Thymus (tissue), 11 donors: Measurements from ENCODE around the gene ARMC9. TPM values are rescaled to one million over a fixed set of nuclear protein-coding genes. Genes with fewer than 3 reads are reported as not detected.
"Not testable (repeated sequence)": the region's sequence is repeated elsewhere in the genome, so short reads cannot be mapped to it uniquely, and the experiment has no call there.

Source experiments
- DNase-seq, 9 donors: peaks; one replicate each; pipeline ENCODE4 v3.0.0-alpha.2; 2013; ENCODE audit warnings: low spot score in 9 of 9, low read depth in 6 of 9, missing footprints in 1 of 9
- H3K27ac ChIP-seq, 2 donors: one replicate each; pipeline ENCODE4 v1.5.1; 2013; ENCODE audit warnings: control low read depth in 1 of 2, low read depth in 1 of 2, low read length in 1 of 2, mild to moderate bottlenecking in 1 of 2, moderate library complexity in 1 of 2
- H3K27me3 ChIP-seq, 2 donors: one replicate each; pipeline ENCODE4 v1.5.1; 2013; ENCODE audit warnings: low read length in 1 of 2; ENCODE audit not compliant: control insufficient read depth in 2 of 2, insufficient read depth in 1 of 2
- H3K36me3 ChIP-seq, 2 donors: one replicate each; pipeline ENCODE4 v1.5.1; 2013; ENCODE audit warnings: low read length in 1 of 2, mild to moderate bottlenecking in 1 of 2, moderate library complexity in 1 of 2; ENCODE audit not compliant: control insufficient read depth in 2 of 2, insufficient read depth in 2 of 2
- H3K4me1 ChIP-seq, 2 donors: one replicate each; pipeline ENCODE4 v1.5.1; 2013; ENCODE audit warnings: low read length in 2 of 2; ENCODE audit not compliant: control insufficient read depth in 2 of 2, insufficient read depth in 2 of 2
- H3K4me3 ChIP-seq, 2 donors: one replicate each; pipeline ENCODE4 v1.5.1; 2013; ENCODE audit warnings: low read length in 2 of 2, control low read depth in 1 of 2, mild to moderate bottlenecking in 1 of 2
- H3K9me3 ChIP-seq, 2 donors: one replicate each; pipeline ENCODE4 v1.5.1; 2013; ENCODE audit warnings: low read length in 1 of 2, mild to moderate bottlenecking in 1 of 2; ENCODE audit not compliant: control insufficient read depth in 2 of 2, insufficient read depth in 1 of 2
- WGBS: extraction: QIAGEN DNeasy Blood & Tissue Kit; methylation state at CpG from one replicate; pipeline ENCODE4 v1.1.7; 2013; 5-methylcytosine and 5-hydroxymethylcytosine counted together
- polyA plus RNA-seq: library from polyadenylated mRNA; stranded (reverse); fragments of 200-250 nt; gene quantifications from one replicate; pipeline ENCODE4 v1.2.3, GENCODE V29; 2013
- total RNA-seq: library from RNA; stranded (reverse); fragments of 120-200 nt; gene quantifications from one replicate; pipeline ENCODE4 v1.2.4, GENCODE V29; 2013
- donor health status: healthy.

The ARMC9 gene
- total and polyA plus RNA-seq, 2 donors: 5.4 to 5.7 TPM

GRCh38 chr2:231371430-231372054 lies 173.1 kb downstream of the ARMC9 start:
- H3K27me3 ChIP-seq: no peaks in the 10 kb centered on the region
- no peaks in the 10 kb centered on the region for H3K9me3 ChIP-seq
- no peaks in the 10 kb centered on the region for H3K36me3 ChIP-seq
- no peak overlapping the region for H3K27ac ChIP-seq
- DNase-seq: no peak
- no peak overlapping the region for H3K4me3 ChIP-seq
- H3K4me1 ChIP-seq: no peaks in the 10 kb centered on the region
- WGBS: 96% methylated on average over 13 of the region's 13 CpGs

- no peaks in the 10 kb centered on the region for H3K4me1 ChIP-seq
- DNase-seq: no peak
- no peaks in the 10 kb centered on the region for H3K27me3 ChIP-seq
- H3K36me3 ChIP-seq: no peaks in the 10 kb centered on the region
- 96% methylated on average over 7 of the region's 7 CpGs for whole genome bisulfite sequencing
- H3K4me3 ChIP-seq: no peak overlapping the region
- no peak overlapping the region for H3K27ac ChIP-seq
- H3K9me3 ChIP-seq: no peaks in the 10 kb centered on the region
Measured at GRCh38 chr2:231372326-231372725, 173.9 kb downstream of the ARMC9 start.

GRCh38 chr2:231373184-231373583 lies 174.8 kb downstream of the ARMC9 start:
- Histone ChIP-seq H3K9me3 (no peaks in the 10 kb centered on the region), H3K4me3 (no peak overlapping the region), H3K4me1 (no peaks in the 10 kb centered on the region), H3K36me3 (no peaks in the 10 kb centered on the region), H3K27ac (no peak overlapping the region), H3K27me3 (no peaks in the 10 kb centered on the region)
- DNase-seq: no peak
- 97% methylated on average over 8 of the region's 8 CpGs for WGBS

GRCh38 chr2:231373786-231374349 lies 175.4 kb downstream of the ARMC9 start:
- H3K4me3 ChIP-seq: no peak overlapping the region
- H3K9me3 ChIP-seq: no peaks in the 10 kb centered on the region
- H3K36me3 ChIP-seq: no peaks in the 10 kb centered on the region
- DNase-seq: no peak
- H3K27me3 ChIP-seq: no peaks in the 10 kb centered on the region
- no peaks in the 10 kb centered on the region for H3K4me1 ChIP-seq
- WGBS: 96% methylated on average over 9 of the region's 9 CpGs
- no peak overlapping the region for H3K27ac ChIP-seq

DNA sequence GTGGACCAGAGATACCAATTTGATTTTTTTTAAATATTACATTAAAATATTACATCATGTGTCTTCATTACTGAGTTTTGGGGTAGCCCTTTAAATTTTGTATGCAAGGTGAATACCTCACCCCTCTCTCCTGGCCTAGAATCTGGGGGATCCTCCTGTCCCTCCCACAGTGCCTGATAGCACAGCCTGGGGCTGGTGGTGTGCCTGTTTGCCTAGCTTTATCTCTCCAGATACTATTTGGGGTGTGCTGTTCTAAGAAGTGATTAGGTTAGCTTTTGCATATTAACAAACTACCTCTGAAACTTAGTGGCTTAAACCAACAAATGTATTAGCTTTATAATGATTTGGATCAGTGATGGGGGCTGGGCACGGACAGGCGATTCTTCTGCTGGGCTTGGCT lies 176.3 kb downstream of the ARMC9 start:
- Histone ChIP-seq H3K27ac (no peak overlapping the region), H3K4me3 (no peak overlapping the region), H3K4me1 (no peaks in the 10 kb centered on the region), H3K27me3 (no peaks in the 10 kb centered on the region), H3K9me3 (no peaks in the 10 kb centered on the region), H3K36me3 (no peaks in the 10 kb centered on the region)
- WGBS: over 99% methylated on average over 2 of the region's 2 CpGs
- no peak for DNase-seq

DNA sequence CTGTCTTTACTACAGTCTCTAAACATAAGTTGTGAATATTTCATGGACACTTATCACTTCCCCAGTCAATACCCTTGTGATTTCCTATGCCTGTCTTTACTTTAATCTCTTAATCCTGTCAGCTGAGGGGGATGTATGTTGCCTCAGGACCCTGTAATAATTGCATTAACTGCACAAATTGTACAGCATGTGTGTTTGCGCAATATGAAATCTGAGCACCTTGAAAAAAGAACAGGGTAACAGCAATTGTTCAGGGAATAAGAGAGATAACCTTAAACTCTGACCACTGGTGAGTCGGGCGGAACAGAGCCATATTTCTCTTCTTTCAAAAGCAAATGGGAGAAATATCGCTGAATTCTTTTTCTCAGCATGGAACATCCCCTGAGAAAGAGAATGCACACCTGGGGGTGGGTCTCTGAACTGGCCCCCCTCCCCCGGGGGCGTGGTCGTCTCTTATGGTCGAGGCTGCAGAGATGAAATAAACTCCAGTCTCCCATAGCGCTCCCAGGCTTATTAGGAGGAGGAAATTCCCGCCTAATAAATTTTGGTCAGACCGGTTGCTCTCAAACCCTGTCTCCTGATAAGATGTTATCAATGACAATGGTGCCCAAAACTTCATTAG lies 177.7 kb downstream of the ARMC9 start:
- not testable (repeated sequence) for H3K27me3 ChIP-seq, DNase-seq, H3K4me3 ChIP-seq, H3K9me3 ChIP-seq, H3K36me3 ChIP-seq, H3K4me1 ChIP-seq, H3K27ac ChIP-seq
- WGBS: 78% methylated on average over 11 of the region's 11 CpGs

DNA sequence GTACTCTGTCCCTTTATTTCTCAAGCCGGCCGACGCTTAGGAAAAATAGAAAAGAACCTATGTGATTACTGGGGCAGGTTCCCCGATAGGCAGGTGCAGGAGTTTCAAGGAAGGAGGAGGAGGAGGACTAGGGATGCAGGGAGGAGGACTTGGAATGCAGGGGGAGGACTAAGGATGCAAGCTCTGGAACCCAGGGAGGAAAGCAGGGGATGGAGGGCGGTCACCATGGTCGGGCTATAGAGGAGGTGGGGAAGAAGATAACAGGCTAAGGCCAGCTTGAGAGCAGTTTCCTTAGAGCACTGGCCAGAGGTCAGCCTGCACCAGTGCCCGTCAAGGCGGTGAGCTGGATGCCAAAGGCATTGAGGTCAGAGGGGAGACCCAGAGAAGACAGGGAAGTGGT lies 178.4 kb downstream of the ARMC9 start:
- Histone ChIP-seq H3K36me3 (no peaks in the 10 kb centered on the region), H3K27me3 (no peaks in the 10 kb centered on the region), H3K4me3 (no peak overlapping the region), H3K27ac (no peak overlapping the region), H3K9me3 (no peaks in the 10 kb centered on the region), H3K4me1 (no peaks in the 10 kb centered on the region)
- 92% methylated on average over 8 of the region's 8 CpGs for WGBS
- no peak for DNase-seq

DNA sequence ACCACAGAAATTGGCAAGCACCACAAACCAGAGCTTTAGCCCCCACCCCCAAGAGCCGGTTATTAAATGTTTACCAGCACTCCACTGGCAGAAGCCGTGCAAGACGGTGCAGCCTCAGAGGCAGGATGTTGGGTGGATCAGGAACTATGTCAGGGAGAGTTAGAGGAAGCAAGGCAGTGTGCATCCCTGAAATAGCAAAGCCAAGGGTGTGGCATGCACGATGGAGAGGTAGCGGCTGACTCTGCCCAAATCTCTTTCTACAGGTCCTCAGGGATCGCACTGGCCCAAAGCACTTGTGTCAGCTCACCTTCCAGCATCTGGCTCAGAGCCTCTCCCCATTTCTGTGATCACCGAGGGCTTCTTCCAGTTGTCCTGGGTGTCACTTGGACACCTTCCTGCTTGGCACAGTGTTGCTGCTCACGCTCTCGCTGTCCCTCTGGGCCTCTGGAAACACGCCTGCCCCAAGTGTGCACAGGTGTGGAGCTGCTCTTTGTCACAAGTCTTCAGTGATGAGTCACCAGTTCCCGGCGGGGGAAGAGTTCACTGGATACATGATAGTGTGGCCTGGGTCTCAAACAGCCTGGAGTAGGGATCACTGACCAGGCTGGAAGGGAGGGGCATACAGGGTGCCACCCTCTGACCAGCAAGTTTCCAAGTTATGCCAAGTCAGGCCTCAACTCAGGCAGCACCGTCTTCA lies 179.7 kb downstream of the ARMC9 start:
- WGBS: 93% methylated on average over 13 of the region's 13 CpGs
- Histone ChIP-seq H3K36me3 (no peaks in the 10 kb centered on the region), H3K27ac (no peak overlapping the region), H3K27me3 (no peaks in the 10 kb centered on the region), H3K4me1 (no peaks in the 10 kb centered on the region), H3K9me3 (no peaks in the 10 kb centered on the region), H3K4me3 (no peak overlapping the region)
- no peak for DNase-seq
